GM23338 (cell line): ENCODE measurements around the gene BZW2. TPM values are rescaled to one million over a fixed set of nuclear protein-coding genes. Genes with fewer than 3 reads are reported as not detected.

Source experiments
- ATAC-seq: fragments of 200-7000 bp; cut with Tn5 transposase; 3 replicates; pipeline ENCODE4 v1.9.1; 2020
- DNase-seq: peaks from one replicate; pipeline ENCODE4 v3.0.0-alpha.2; 2015; ENCODE audit warnings: low spot score
- H2AFZ ChIP-seq: fragments of 200-600 bp; sonication (generic); 2 replicates; pipeline ENCODE4 v1.8.0; 2016; ENCODE audit warnings: antibody characterized with exemption, mild to moderate bottlenecking, moderate library complexity
- H3F3A ChIP-seq: fragments of 200-600 bp; sonication (generic); replicated peaks from 2 replicates; pipeline ENCODE4 v1.8.0; 2017; ENCODE audit warnings: antibody characterized with exemption, mixed run types, low read depth
- H3K27ac ChIP-seq: fragments of 200-600 bp; sonication (generic); 2 replicates; pipeline ENCODE4 v1.6.1; 2016; ENCODE audit warnings: low read depth
- H3K27me3 ChIP-seq: fragments of 200-600 bp; sonication (generic); 2 replicates; pipeline ENCODE4 v1.8.0; 2016; ENCODE audit warnings: mild to moderate bottlenecking, mixed run types, moderate library complexity; ENCODE audit not compliant: insufficient read depth
- H3K36me3 ChIP-seq: fragments of 200-600 bp; sonication (generic); 2 replicates; pipeline ENCODE4 v1.8.0; 2016; ENCODE audit warnings: mild to moderate bottlenecking; ENCODE audit not compliant: insufficient read depth
- H3K4me1 ChIP-seq: fragments of 200-600 bp; sonication (generic); 2 replicates; pipeline ENCODE4 v1.8.0; 2016; ENCODE audit warnings: mild to moderate bottlenecking, moderate library complexity; ENCODE audit not compliant: insufficient read depth
- H3K4me2 ChIP-seq: fragments of 200-600 bp; sonication (generic); 2 replicates; pipeline ENCODE4 v1.7.1; 2017; ENCODE audit warnings: mixed run types
- H3K4me3 ChIP-seq: fragments of 200-600 bp; sonication (generic); 2 replicates; pipeline ENCODE4 v1.6.1; 2016; ENCODE audit warnings: mixed run types
- H3K79me2 ChIP-seq: fragments of 200-600 bp; sonication (generic); replicated peaks from 2 replicates; pipeline ENCODE4 v1.8.0; 2017; ENCODE audit warnings: mild to moderate bottlenecking; ENCODE audit not compliant: insufficient read depth
- H3K9me2 ChIP-seq: fragments of 200-600 bp; sonication (generic); 2 replicates; pipeline ENCODE4 v1.8.0; 2017; ENCODE audit not compliant: insufficient read depth
- H4K20me1 ChIP-seq: fragments of 200-600 bp; sonication (generic); replicated peaks from 2 replicates; pipeline ENCODE4 v1.8.0; 2017; ENCODE audit warnings: mild to moderate bottlenecking; ENCODE audit not compliant: insufficient read depth
- H3K27ac Mint-ChIP-seq: 2 replicates; pipeline ENCODE4 v1.8.0; 2020; ENCODE audit warnings: inconsistent platforms, mild to moderate bottlenecking, moderate library complexity, mixed read lengths
- H3K27me3 Mint-ChIP-seq: 3 replicates; pipeline ENCODE4 v1.8.0; 2022; ENCODE audit warnings: low read depth, mild to moderate bottlenecking, moderate library complexity, mixed read lengths, inconsistent platforms; ENCODE audit not compliant: insufficient read depth, poor library complexity
- H3K36me3 Mint-ChIP-seq: 3 replicates; pipeline ENCODE4 v1.8.0; 2021; ENCODE audit warnings: low read depth, mild to moderate bottlenecking, inconsistent platforms, moderate library complexity, mixed read lengths
- H3K4me1 Mint-ChIP-seq: 3 replicates; pipeline ENCODE4 v1.8.0; 2020; ENCODE audit warnings: mild to moderate bottlenecking, inconsistent platforms, mixed read lengths
- H3K4me3 Mint-ChIP-seq: 3 replicates; pipeline ENCODE4 v1.8.0; 2021; ENCODE audit warnings: moderate library complexity, mild to moderate bottlenecking, inconsistent platforms, mixed read lengths
- H3K9me3 Mint-ChIP-seq: 3 replicates; pipeline ENCODE4 v1.8.0; 2020; ENCODE audit warnings: moderate library complexity, mild to moderate bottlenecking, inconsistent platforms, mixed read lengths
- CREB1 ChIP-seq: fragments of 250-450 bp; sonication (Bioruptor Pico); IDR thresholded peaks from 2 replicates; pipeline ENCODE4 v1.5.0; 2020; ENCODE audit warnings: low read depth, mild to moderate bottlenecking, moderate library complexity
- JUNB ChIP-seq: IDR thresholded peaks from one replicate; pipeline ENCODE4 v1.6.1; 2016; ENCODE audit warnings: antibody characterized with exemption; ENCODE audit not compliant: unreplicated experiment
- REST ChIP-seq: IDR thresholded peaks from one replicate; pipeline ENCODE4 v1.6.1; 2018; ENCODE audit warnings: antibody characterized with exemption; ENCODE audit not compliant: unreplicated experiment
- polyA plus RNA-seq: library from polyadenylated mRNA; unstranded; fragments of >200 nt; fragmentation: Nextera tagmentation; extraction: Ambion mirVana; gene quantifications from 2 replicates; pipeline ENCODE4 v1.2.1, GENCODE V29; 2016
- total RNA-seq: library from RNA; depleted of rRNA; stranded (reverse); fragments of >200 nt; shearing (Covaris generic); gene quantifications from 2 replicates; pipeline ENCODE4 v1.2.3, GENCODE V29; 2014
- TF ChIP-seq, protein P1 (sequence below): fragments of 250-450 bp; sonication (Bioruptor Pico); IDR thresholded peaks from 2 replicates; pipeline ENCODE4 v1.5.0; 2020; ENCODE audit warnings: mild to moderate bottlenecking, moderate library complexity

Gene BZW2
- total and polyA plus RNA-seq, 2 experiments from 2014 or later = 88.8 to 108 TPM

DNA sequence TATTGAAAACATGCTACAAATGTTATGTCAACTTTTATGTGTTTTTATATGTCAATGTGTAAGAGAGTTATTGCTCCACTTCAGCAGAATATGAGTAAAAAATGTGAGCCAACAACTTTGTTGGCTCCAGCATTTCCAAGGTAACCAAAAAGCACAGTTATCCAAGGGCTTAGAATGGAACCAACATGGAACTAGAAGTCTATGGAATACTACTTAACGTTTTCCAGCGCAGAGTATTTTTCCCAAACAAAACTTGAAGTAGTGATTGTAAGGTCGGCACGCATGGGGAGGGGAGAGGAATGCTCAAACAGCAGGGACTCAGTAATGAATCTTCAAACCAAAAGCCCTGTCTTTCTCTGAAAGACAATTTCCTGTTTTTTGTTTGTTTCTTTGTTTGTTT, 62.5 kb downstream of the BZW2 start (continued):
- no peak for TF ChIP-seq REST
- no peak for TF ChIP-seq CREB1 (CRISPR knock-in tag)
- no peak for TF ChIP-seq JUNB

- Mint-ChIP-seq H3K4me1 (peaks cover 10% of the 10 kb centered on the region; the same call in 2 of the 3 replicates), H3K4me3 (no peak overlapping the region), H3K36me3 (peaks cover 34% of the 10 kb centered on the region), H3K27ac (no peak overlapping the region), H3K9me3 (no peaks in the 10 kb centered on the region), H3K27me3 (no peaks in the 10 kb centered on the region)
- no peak overlapping the region for H2AFZ ChIP-seq
- H3K4me2 ChIP-seq = no peak overlapping the region
- no peaks in the 10 kb centered on the region for H3K9me2 ChIP-seq
- H3K27me3 ChIP-seq = no peaks in the 10 kb centered on the region
- H4K20me1 ChIP-seq = no peaks in the 10 kb centered on the region
- TF ChIP-seq CREB1 (CRISPR knock-in tag) = no peak
- TF ChIP-seq, protein P1, sequence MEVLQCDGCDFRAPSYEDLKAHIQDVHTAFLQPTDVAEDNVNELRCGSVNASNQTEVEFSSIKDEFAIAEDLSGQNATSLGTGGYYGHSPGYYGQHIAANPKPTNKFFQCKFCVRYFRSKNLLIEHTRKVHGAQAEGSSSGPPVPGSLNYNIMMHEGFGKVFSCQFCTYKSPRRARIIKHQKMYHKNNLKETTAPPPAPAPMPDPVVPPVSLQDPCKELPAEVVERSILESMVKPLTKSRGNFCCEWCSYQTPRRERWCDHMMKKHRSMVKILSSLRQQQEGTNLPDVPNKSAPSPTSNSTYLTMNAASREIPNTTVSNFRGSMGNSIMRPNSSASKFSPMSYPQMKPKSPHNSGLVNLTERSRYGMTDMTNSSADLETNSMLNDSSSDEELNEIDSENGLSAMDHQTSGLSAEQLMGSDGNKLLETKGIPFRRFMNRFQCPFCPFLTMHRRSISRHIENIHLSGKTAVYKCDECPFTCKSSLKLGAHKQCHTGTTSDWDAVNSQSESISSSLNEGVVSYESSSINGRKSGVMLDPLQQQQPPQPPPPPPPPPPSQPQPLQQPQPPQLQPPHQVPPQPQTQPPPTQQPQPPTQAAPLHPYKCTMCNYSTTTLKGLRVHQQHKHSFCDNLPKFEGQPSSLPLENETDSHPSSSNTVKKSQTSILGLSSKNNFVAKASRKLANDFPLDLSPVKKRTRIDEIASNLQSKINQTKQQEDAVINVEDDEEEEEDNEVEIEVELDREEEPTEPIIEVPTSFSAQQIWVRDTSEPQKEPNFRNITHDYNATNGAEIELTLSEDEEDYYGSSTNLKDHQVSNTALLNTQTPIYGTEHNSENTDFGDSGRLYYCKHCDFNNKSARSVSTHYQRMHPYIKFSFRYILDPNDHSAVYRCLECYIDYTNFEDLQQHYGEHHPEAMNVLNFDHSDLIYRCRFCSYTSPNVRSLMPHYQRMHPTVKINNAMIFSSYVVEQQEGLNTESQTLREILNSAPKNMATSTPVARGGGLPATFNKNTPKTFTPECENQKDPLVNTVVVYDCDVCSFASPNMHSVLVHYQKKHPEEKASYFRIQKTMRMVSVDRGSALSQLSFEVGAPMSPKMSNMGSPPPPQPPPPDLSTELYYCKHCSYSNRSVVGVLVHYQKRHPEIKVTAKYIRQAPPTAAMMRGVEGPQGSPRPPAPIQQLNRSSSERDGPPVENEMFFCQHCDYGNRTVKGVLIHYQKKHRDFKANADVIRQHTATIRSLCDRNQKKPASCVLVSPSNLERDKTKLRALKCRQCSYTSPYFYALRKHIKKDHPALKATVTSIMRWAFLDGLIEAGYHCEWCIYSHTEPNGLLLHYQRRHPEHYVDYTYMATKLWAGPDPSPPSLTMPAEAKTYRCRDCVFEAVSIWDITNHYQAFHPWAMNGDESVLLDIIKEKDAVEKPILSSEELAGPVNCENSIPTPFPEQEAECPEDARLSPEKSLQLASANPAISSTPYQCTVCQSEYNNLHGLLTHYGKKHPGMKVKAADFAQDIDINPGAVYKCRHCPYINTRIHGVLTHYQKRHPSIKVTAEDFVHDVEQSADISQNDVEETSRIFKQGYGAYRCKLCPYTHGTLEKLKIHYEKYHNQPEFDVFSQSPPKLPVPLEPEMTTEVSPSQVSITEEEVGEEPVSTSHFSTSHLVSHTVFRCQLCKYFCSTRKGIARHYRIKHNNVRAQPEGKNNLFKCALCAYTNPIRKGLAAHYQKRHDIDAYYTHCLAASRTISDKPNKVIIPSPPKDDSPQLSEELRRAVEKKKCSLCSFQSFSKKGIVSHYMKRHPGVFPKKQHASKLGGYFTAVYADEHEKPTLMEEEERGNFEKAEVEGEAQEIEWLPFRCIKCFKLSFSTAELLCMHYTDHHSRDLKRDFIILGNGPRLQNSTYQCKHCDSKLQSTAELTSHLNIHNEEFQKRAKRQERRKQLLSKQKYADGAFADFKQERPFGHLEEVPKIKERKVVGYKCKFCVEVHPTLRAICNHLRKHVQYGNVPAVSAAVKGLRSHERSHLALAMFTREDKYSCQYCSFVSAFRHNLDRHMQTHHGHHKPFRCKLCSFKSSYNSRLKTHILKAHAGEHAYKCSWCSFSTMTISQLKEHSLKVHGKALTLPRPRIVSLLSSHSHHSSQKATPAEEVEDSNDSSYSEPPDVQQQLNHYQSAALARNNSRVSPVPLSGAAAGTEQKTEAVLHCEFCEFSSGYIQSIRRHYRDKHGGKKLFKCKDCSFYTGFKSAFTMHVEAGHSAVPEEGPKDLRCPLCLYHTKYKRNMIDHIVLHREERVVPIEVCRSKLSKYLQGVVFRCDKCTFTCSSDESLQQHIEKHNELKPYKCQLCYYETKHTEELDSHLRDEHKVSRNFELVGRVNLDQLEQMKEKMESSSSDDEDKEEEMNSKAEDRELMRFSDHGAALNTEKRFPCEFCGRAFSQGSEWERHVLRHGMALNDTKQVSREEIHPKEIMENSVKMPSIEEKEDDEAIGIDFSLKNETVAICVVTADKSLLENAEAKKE (CRISPR knock-in tag) = no peak
- H3K4me3 ChIP-seq = no peak overlapping the region
- H3K36me3 ChIP-seq = peaks cover 16% of the 10 kb centered on the region; the same call in 1 of the 2 replicates
- no peaks in the 10 kb centered on the region for H3F3A ChIP-seq
- H3K4me1 ChIP-seq = no peaks in the 10 kb centered on the region; the same call in 1 of the 2 replicates
- peak; percentile 41; the same call in 1 of the 3 replicates for ATAC-seq
- H3K27ac ChIP-seq = no peak overlapping the region
- H3K79me2 ChIP-seq = no peaks in the 10 kb centered on the region
- peak; percentile 15 for DNase-seq
Observed at GRCh38 chr7:16708980-16709379, 63.0 kb downstream of the BZW2 start.
